ENCODE results near the gene CSTB. TPM values are rescaled to one million over a fixed set of nuclear protein-coding genes. Genes with fewer than 3 reads are reported as not detected.

Gene CSTB
- total RNA-seq, 1 experiment from 2014 or later: 40.7 TPM

- H3K27ac Mint-ChIP-seq: peak overlapping the region in 1 of 3 experiments; percentile 44; a peak in 1 of 7 replicates
- Histone ChIP-seq H3K23me2 (ENCODE audit: insufficient read length, low read depth, low read length, poor library complexity, severe bottlenecking) (no peaks in the 10 kb centered on the region), H2BK20ac (ENCODE audit: low read depth, low read length, poor library complexity, severe bottlenecking) (no peak overlapping the region), H2BK15ac (ENCODE audit: low read depth, low read length) (no peak overlapping the region), H3K27me3 (ENCODE audit: insufficient read depth, low read length) (no peaks in the 10 kb centered on the region), H3K56ac (ENCODE audit: insufficient read length, low read depth, low read length) (no peak overlapping the region), H4K8ac (replicated peaks; ENCODE audit: insufficient read length, low read depth, low read length) (no peak overlapping the region), H3K79me1 (ENCODE audit: insufficient read depth, low read depth, low read length, poor library complexity, severe bottlenecking) (no peaks in the 10 kb centered on the region), H3T11ph (ENCODE audit: low read length) (no peak overlapping the region), H4K20me1 (ENCODE audit: control insufficient read depth, insufficient read depth, insufficient read length) (no peaks in the 10 kb centered on the region), H3K14ac (ENCODE audit: insufficient read depth, low read length) (no peak overlapping the region), H3K4me1 (ENCODE audit: insufficient read depth, low read length) (no peaks in the 10 kb centered on the region), H2AFZ (ENCODE audit: low read length) (no peak overlapping the region), H3K79me2 (ENCODE audit: insufficient read depth, low read length) (no peaks in the 10 kb centered on the region), H3K9ac (ENCODE audit: extremely low read depth, insufficient read length, low read length) (no peak overlapping the region), H3K18ac (ENCODE audit: insufficient read length, low read depth, low read length) (no peak overlapping the region), H2BK5ac (ENCODE audit: insufficient read length, low read length) (no peak overlapping the region), H4K91ac (ENCODE audit: insufficient read length, low read depth, low read length) (no peak overlapping the region), H2AK5ac (ENCODE audit: insufficient read length, low read length) (no peak overlapping the region), H3K27ac (ENCODE audit: insufficient read length, low read depth, low read length) (no peak overlapping the region), H2BK12ac (ENCODE audit: insufficient read length, low read depth, low read length) (no peak overlapping the region), H3K4me2 (ENCODE audit: insufficient read depth, insufficient read length, low read length) (no peak overlapping the region), H3K4ac (ENCODE audit: low read depth, low read length) (no peak overlapping the region), H3K23ac (ENCODE audit: insufficient read length, low read depth, low read length) (no peak overlapping the region), H2BK120ac (ENCODE audit: low read depth, low read length, poor library complexity, severe bottlenecking) (no peak overlapping the region), H4K5ac (ENCODE audit: insufficient read length, low read depth, low read length) (no peak overlapping the region), H3K9me3 (ENCODE audit: control insufficient read depth, low read depth, low read length) (no peaks in the 10 kb centered on the region)
- H3K36me3 Mint-ChIP-seq (ENCODE audit: insufficient read depth in 1 of 3, low read depth in 3 of 3): peaks cover 25 to 58% (median 38%) of the 10 kb centered on the region in 3 experiments; a peak in 6 of 7 replicates
- H3K27me3 Mint-ChIP-seq (ENCODE audit: low read depth): no peaks in the 10 kb centered on the region
- H3K4me1 Mint-ChIP-seq: no peaks in the 10 kb centered on the region
- WGBS (ENCODE audit: extremely low coverage, insufficient read length, low lambda C conversion rate): no CpG with 5 or more reads among the region's 16 CpGs
- H3K4me3 Mint-ChIP-seq: no peak overlapping the region
- H3K9me3 Mint-ChIP-seq: no peaks in the 10 kb centered on the region; a peak in 1 of 5 replicates
- no peak for TF ChIP-seq CTCF (conservative IDR thresholded peaks at IDR 0.05)
- no peak for DNase-seq
Observed at GRCh38 chr21:43757601-43758000, 18.5 kb downstream of the CSTB start.
